ENCODE results near the gene NRG3.

The NRG3 gene

GRCh38 chr10:82506680-82507376 is 631.8 kb downstream of the NRG3 start:
- no peak for DNase-seq

DNA sequence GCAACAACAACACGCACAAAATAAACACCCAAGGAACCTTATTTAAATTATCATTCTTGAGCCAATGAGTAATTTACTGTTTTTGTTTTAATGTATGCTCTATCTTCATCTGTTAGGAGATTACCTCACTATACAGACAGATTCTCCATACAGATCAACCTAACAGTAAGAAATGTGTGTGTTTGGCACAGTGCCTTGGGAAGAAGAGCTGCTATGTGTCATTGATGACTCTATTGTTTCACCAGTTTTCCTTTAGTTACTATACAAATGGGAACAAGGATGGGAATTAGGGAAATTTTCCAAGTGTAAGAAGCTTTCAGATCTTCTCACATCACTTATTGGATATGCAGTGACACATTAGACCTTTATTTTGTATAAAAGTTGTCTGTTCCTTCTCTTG is 640.3 kb downstream of the NRG3 start:
- DNase-seq = no peak

GRCh38 chr10:82529062-82529461 is 654.1 kb downstream of the NRG3 start:
- DNase-seq = no peak

DNA sequence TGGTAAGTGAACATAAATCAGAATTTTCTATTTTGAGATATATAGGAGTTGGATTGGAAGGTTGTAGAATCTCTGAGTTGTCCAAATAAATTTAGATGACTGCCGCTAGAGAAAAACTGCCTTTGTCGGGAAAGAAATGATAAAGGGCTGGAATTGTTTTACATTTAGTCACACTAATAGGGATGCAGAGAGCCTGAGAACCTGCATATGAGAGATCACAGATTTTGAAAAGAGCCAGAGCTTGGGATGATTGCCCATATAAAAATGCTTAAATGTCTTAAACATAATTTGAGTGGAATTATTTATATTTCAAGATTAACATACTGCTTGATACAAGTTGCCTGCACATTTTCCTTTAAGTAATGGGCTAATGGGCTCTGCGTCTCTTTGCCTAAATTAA is 660.5 kb downstream of the NRG3 start:
- DNase-seq = no peak

GRCh38 chr10:82536668-82537067 is 661.7 kb downstream of the NRG3 start:
- no peak for DNase-seq

DNA sequence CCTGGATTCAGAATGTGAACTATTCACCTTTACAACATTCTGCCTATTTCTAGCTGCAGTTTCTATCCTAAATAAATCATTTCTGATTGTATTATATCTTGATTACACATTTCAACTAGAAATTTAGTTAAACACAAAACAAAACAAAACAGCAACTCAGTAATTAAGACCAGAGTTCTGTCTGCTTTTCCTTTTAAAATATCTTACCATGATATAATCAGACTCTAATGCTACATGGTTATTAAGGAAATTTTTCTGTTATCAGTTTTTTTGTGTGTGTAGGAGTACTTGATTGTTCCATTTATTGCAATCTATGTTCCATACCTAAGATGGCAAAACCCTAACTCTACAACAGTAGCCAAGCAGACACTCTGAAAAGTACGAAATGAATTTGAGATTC is 663.3 kb downstream of the NRG3 start:
- no peak for DNase-seq

- no peak for DNase-seq
These were observed 668.6 kb downstream of the NRG3 start for GRCh38 chr10:82543631-82544030.

DNA sequence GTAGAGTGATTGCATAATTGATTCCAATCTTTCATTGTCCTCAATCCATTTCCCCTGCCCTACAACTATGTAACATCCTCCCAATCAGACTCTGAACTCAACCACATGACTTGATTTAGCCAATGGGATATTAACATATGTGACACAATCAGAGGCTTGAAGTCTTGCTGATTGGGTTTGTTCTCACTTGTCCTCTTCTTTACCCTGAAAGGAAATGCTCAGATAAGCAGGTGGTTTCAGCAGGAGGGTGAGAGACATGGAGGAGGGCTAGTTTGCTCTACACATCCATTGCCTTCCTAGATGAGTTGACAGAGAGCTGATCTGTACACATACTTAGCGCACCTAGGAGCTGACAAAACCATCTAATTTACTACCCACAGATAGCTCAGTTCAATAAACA is 669.4 kb downstream of the NRG3 start:
- no peak for DNase-seq

DNA sequence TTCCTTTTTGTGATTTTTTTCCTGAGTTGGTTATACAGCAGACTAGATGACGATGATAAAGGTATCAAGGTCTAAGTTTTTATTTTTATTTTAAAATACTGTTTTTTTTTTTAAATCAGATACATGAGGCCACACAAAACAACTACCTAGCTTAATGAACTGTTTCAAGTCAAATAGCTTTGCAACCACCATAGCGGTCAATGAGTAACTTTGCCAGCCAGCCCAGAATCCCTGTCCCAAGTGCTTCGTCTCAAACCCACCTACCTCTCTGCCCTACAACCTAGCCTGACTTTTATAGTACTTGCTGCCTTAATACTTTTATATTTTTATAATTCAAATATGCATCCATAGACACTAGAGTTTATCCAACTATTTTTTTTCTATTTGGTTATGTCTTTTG is 676.5 kb downstream of the NRG3 start:
- DNase-seq = no peak

DNA sequence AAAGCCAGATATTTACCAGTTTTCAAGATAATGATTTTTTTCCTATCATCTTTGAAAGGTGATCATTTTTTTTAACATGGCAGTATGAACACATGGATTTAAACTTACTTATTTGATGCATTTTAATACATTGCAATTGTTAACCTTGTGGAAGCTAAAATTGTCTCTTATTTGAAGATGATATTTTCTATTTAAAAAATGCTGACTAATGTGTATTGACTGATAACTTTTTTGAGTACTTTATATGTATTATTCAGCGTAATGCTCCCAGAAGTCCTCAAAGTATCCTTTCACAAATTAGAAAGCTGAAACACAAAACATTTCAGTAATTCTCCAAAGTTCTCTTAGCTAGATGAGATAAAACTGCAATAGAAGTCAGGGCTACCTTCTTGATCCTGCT is 677.3 kb downstream of the NRG3 start:
- no peak for DNase-seq

DNA sequence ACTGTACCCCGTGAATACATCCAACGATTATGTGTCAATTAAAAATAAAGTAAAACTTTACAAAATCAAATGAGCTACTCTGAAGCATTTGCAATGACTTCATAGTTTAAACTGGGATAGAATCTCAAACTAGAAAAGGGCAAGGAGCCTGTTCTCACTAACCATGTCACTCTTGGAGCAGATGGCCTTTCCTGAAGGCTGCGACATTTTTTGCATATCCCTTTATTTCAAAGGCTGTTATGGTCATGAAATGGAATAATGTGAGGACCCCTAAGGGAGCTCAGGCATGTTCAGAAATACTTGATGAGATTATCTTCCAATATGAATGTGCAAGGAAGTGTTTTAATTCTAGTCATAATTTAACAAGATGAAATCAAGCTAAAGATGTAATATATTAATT is 679.4 kb downstream of the NRG3 start:
- no peak for DNase-seq

- DNase-seq = no peak
These were observed 683.1 kb downstream of the NRG3 start for GRCh38 chr10:82558014-82558607.

DNA sequence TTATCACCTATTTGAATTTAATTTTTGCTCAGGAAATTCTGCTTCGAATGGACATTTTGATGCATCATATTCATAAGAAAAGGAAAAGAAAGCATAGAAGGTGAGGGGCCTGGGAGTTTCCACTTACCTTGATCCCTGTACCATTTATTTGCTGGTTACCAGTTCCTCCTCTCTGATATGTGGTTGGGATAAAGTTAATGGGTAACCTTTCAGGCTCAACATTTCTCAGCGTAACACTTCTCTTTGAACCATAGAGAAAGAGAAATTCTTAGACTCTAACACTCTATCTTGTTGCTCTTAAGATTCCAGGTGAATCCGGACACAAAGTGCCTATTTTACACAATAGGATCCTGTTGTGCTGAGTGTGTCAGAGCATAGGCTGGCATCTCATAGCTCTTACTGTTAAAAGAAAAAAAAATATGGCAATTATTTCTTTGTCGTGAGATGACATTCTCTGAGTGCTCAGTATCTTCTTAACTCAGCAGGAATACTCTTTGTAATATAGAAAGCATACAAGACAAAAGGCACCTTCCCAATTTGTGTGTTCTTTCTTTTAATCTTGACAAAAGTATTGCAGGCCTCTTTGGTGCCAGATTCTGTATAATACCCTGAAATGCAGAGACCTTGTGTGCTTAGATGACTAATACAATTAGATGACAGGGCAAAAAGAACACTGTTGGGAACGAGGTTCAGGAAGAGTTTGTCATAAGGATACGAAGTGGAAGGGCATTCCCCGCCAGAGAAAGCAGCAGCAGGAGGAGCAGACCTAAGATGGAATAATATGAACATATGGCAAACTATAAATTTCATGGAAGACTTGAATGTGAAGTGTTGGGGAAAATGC is 689.6 kb downstream of the NRG3 start:
- no peak for DNase-seq

GRCh38 chr10:82565197-82565575 is 690.2 kb downstream of the NRG3 start:
- DNase-seq = no peak

DNA sequence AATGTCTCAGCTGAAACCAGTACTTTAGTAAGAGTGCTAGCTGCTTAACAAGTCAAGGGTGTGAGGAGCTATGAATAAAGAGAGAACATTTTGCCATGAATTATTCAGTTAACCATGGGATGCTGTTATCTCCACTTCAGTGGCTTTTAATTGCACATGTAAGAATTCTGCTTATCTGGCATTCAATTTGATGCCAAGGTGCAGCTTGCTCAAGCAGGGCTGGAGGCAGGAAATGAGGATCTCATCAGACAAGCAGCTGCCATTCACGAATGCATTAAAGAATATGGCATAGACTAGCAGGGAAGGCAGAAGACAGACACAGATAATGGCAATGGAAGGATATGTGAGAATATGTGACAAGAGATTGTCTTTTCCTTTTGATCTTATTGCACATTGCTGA is 697.8 kb downstream of the NRG3 start:
- DNase-seq = no peak

DNA sequence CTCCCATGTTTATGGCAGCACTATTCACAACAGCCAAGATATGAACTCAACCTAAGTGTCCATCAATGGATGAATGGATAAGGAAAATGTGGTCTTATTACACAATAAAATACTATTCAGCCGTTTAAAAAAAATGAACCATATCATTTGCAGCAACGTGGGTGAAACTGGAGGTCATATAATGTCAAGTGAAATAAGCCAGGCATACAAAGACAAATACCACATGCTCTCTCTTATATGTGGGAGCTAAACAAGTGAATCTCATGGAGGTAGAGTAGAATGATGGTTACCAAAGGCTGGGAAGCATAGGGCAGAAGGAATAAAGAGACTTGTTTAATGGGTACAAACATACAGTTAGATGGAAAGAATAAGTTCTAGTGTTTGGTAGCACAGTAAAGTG is 699.1 kb downstream of the NRG3 start:
- DNase-seq = no peak

GRCh38 chr10:82575318-82575717 is 700.3 kb downstream of the NRG3 start:
- DNase-seq = no peak

- no peak for DNase-seq
These were observed 701.1 kb downstream of the NRG3 start for GRCh38 chr10:82576093-82576492.

GRCh38 chr10:82581940-82582339 is 706.9 kb downstream of the NRG3 start:
- no peak for DNase-seq

DNA sequence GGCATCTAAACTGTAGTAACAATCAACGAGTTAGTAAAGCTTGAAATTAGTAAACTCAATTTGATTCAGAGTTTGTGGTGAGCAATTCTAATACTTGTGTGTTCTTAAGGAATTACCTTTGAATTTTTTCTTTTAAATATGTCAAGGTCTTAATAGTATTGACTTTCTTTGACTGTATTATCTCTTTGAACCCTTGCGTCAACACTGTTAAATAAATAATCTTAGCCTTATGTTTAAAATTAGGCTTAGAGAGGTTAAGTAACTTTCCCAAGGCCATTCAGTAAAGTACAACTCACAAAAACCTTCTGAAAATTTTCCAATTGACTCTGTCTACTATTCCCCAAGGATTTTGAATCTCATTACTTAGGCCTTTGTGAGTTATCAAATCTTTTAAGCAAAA is 716.4 kb downstream of the NRG3 start:
- no peak for DNase-seq

DNA sequence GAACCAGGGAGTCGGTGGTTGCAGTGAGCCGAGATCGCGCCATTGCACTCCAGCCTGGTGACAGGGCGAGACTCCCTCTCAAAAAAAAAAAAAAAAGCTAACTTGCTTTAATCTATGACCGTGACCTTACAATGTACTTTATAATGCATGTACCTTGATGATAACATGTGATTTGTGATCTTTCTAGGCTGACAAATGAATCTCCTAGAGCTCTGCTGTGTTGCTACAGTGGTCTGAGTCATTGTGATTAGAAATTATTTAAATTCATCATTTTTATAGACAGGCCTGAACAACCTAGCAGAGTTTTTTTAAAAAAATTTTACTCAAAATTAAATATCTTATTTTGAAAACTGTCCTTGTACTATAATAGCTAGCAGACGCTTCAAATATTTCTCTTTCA is 722.8 kb downstream of the NRG3 start:
- no peak for DNase-seq

GRCh38 chr10:82609845-82610244 is 734.9 kb downstream of the NRG3 start:
- no peak for DNase-seq

GRCh38 chr10:82618007-82618406 is 743.0 kb downstream of the NRG3 start:
- no peak for DNase-seq

GRCh38 chr10:82621680-82622079 is 746.7 kb downstream of the NRG3 start:
- no peak for DNase-seq
